Measurements from ENCODE around the gene ICAM3.
A peak's percentile ranks its signal among the peaks of the same experiment; 100 is the strongest.
"Not testable (repeated sequence)": the region's sequence is repeated elsewhere in the genome, so short reads cannot be mapped to it uniquely, and the experiment has no call there.

ICAM3 gene

DNA sequence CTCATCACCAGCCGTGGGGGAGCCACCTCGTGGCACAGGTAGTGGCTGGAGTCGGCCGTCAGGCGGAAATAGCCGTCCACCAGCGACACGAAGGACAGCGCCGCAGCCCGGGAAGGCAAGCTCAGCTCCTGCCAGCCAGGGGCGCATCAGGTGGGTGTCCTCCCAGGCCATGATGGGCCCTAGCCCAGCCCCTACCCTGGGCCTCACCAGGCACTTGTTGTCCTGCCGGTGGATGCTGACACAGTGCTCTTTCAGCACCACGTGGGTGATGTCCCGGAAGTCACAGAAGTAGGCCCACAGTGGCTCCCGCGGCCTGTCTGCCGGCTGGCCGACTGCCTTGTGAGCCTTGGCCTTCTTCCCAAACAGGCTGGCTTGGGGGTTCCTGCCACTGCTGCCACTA lies 25.2 kb upstream of the ICAM3 start:
- Mint-ChIP-seq H3K36me3 (peaks cover 48% of the 10 kb centered on the region), H3K4me1 (peaks cover 2% of the 10 kb centered on the region), H3K27me3 (no peaks in the 10 kb centered on the region), H3K4me3 (no peak overlapping the region), H3K9me3 (no peaks in the 10 kb centered on the region), H3K27ac (no peak overlapping the region)
- no peak for DNase-seq
- CTCF ChIA-PET: no interaction called here

DNA sequence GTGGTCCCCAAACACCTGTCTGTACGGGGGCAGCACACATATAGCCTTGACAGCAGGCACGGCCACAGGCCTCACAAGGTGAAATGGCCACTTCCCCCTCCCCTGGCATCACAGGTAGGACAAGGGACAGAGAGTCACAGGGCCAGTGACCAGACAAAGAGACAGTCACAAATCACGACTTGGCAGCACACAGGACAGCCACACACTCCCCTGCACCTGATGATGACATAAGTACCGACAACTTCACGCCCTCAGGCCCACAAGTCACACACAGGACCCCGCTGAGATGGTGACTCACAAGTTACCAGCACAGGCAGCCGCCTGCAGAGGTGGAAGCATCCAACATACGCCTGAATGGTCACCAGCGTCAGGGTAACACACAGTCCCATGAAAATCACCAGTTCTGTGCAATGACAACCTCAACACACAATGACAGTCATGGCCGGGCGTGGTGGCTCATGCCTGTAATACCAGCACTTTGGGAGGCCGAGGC lies 24.4 kb upstream of the ICAM3 start:
- H3K9me3 Mint-ChIP-seq: no peaks in the 10 kb centered on the region
- H3K4me1 Mint-ChIP-seq: no peaks in the 10 kb centered on the region
- no peak for DNase-seq
- CTCF ChIA-PET: no interaction called here
- peaks cover 44% of the 10 kb centered on the region for H3K36me3 Mint-ChIP-seq
- H3K27ac Mint-ChIP-seq: no peak overlapping the region
- H3K27me3 Mint-ChIP-seq: no peaks in the 10 kb centered on the region
- H3K4me3 Mint-ChIP-seq: no peak overlapping the region

DNA sequence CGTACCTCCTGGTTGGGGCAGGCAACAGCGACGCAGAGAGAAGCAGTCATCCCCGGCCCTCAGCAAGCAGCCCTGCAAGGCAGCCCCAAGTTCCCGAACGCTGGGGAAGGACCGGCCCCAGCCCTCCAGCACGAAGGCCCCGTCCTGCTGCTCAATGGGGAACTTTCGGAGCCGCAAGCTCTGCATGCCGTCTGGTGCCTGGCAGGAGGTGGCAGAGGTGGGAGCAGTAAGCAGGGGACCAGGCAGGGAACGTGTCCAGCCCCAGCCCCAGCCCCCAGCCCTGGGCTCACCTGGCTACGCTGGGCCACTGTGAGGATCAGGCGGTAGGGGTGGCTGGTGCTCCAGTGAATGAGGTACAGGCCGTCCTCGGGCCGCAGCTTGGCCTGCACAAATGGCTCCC lies 22.8 kb upstream of the ICAM3 start:
- CTCF ChIA-PET: no interaction called here
- Mint-ChIP-seq H3K27ac (no peak overlapping the region), H3K4me1 (no peaks in the 10 kb centered on the region), H3K9me3 (no peaks in the 10 kb centered on the region), H3K27me3 (no peaks in the 10 kb centered on the region), H3K4me3 (no peak overlapping the region), H3K36me3 (peaks cover 40% of the 10 kb centered on the region)
- no peak for DNase-seq

DNA sequence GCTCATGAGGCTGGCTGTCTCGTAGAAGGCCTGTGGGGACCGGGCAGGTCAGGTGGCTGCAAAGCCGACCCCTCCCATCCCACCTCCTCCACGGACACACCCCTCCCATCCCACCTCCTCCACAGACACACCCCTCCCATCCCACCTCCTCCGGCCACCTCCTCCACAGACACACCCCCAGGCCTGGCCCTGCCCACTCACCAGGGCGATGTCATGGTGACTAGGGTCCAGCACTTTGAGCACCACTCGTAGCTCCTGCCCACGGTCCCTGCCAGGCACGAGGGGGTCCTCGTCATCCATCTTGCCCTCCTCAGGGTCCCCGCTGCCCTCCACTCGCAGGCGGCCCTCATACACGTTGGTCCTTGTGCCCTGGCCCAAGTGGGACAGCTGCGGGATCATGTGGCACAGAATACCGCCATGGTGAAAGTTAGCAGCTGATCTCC lies 22.2 kb upstream of the ICAM3 start:
- Mint-ChIP-seq H3K9me3 (no peaks in the 10 kb centered on the region), H3K36me3 (peaks cover 40% of the 10 kb centered on the region), H3K4me1 (no peaks in the 10 kb centered on the region), H3K4me3 (no peak overlapping the region), H3K27me3 (no peaks in the 10 kb centered on the region), H3K27ac (no peak overlapping the region)
- CTCF ChIA-PET: no interaction called here
- no peak for DNase-seq

DNA sequence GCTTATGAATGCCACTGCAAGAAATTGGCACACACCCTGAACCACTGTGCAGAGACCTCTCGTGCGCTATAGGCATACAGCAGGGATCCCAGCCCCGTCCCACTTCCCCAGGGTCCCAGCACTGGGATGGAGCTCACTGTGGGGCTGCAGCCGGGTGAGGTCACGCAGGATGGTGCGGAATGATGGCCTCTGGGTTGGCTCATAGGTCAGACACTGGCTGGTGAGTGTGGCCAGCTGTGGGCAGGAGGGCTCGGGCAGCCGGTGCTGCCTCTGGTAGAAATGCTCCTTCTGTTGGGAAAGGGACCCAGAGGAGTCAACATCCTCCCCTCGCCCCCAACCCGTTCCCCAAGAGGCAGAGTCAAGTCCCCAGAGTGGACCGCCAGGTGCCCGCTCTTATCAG lies 17.0 kb upstream of the ICAM3 start:
- no peak overlapping the region for H3K4me3 Mint-ChIP-seq
- H3K27ac Mint-ChIP-seq: peak overlapping the region; percentile 45
- peaks cover 47% of the 10 kb centered on the region for H3K36me3 Mint-ChIP-seq
- H3K4me1 Mint-ChIP-seq: no peaks in the 10 kb centered on the region
- no peaks in the 10 kb centered on the region for H3K27me3 Mint-ChIP-seq
- DNase-seq: no peak
- no peaks in the 10 kb centered on the region for H3K9me3 Mint-ChIP-seq
- CTCF ChIA-PET: interaction anchor here (1.0 kb wide), 1 partner anchor 32 kb away, joined by 3 read pairs; no protein-coding TSS in a partner anchor

DNA sequence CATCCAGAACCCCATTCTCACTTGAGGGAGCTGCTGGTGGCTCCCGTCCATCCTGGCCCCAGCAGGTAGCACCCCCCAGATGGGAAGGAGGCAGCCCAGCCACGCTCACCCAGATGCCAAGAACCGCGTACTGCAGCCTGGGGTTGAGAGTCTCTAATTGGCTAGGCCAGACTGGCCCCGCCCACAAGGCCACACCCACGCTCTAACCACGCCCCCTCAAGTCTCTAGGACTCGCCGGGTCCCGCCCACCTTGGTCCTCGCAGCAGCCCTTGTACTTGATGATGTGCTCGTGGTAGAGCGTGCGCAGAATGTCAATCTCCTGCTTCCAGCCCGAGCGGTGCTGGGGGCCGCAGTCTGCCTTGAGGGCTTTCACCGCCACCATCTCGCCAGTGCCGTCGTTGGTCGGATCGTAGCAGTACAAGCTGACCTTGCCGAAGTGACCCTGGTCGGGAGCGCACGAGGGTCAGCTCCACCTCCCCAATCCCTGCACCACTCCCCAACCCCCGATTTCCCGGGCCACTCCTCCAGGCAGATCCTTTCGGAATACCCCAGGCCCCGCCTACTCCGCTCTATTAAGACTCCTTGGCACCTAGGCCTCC lies 14.5 kb upstream of the ICAM3 start:
- H3K27me3 Mint-ChIP-seq: no peaks in the 10 kb centered on the region
- H3K4me3 Mint-ChIP-seq: no peak overlapping the region
- peak; percentile 55 for DNase-seq
- no peak overlapping the region for H3K27ac Mint-ChIP-seq
- H3K9me3 Mint-ChIP-seq: no peaks in the 10 kb centered on the region
- no peaks in the 10 kb centered on the region for H3K4me1 Mint-ChIP-seq
- peaks cover 37% of the 10 kb centered on the region for H3K36me3 Mint-ChIP-seq
- CTCF ChIA-PET: no interaction called here

DNA sequence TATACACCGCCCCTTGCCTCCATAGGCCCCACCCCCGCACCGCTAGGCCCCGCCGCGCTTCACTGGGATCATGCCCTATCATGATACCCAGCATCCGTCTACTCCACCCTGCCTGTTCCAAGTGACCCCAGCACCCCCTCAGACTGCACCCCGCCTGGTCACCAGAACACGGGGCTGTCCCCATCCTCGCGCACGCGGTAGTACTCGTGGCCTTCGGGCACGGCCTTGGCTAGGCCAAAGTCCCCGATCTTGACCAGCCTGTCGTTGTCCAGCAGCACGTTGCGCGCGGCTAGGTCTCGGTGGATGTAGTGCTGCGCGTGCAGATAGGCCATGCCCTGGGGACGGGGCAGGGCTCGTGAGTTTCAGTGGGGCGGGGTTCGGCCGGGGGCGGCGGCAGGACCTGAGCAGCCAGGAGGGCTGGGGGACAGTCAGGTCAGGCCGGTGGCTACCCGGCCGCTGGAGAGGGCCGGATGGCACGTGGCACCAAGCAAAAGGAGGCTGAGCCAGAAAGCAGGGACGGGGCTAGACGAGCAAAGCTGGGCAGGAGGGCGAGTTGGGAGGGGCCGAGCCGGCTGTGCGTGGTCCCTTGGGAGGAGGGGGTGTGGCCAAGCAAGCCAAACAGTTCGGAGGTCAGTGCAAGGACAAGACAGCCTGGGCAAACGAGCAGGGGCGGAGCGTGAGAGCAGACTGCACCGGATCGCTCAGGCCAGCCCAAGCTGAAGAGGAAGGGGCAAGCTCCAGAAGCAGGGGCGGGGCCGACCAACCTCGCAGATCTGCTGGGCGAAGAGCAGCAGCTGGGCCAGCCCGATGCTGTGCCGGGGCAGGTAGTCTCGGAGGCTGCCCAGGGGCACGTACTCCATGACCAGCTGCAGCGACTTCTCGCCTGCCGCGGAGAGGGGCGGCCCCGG lies 13.6 kb upstream of the ICAM3 start:
- Mint-ChIP-seq H3K36me3 (peaks cover 37% of the 10 kb centered on the region), H3K27ac (no peak overlapping the region), H3K4me1 (no peaks in the 10 kb centered on the region), H3K27me3 (no peaks in the 10 kb centered on the region), H3K9me3 (no peaks in the 10 kb centered on the region), H3K4me3 (no peak overlapping the region)
- CTCF ChIA-PET: no interaction called here
- DNase-seq: no peak

DNA sequence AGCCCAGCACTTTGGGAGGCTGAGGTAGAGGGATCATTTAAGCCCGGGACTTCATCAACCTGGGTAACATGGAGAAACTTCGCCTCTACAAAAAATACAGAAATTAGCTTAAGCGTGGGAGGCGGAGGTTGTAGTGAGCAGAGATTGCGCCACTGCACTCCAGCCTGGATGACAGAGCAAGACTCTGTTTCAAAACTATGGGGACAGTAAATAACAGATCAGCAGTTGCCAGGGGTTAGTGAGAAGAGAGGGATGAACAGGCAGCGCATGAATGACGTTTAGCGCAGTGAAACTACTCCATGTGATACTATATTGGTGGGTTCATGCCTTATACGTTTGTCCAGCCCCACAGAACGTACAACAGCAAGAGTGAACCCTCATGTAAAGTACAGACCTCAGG lies 7.1 kb upstream of the ICAM3 start:
- CTCF ChIA-PET: no interaction called here
- no peaks in the 10 kb centered on the region for H3K9me3 Mint-ChIP-seq
- H3K27me3 Mint-ChIP-seq: no peaks in the 10 kb centered on the region
- no peak overlapping the region for H3K27ac Mint-ChIP-seq
- no peak overlapping the region for H3K4me3 Mint-ChIP-seq
- no peaks in the 10 kb centered on the region for H3K4me1 Mint-ChIP-seq
- no peak for DNase-seq
- peaks cover 5% of the 10 kb centered on the region for H3K36me3 Mint-ChIP-seq

DNA sequence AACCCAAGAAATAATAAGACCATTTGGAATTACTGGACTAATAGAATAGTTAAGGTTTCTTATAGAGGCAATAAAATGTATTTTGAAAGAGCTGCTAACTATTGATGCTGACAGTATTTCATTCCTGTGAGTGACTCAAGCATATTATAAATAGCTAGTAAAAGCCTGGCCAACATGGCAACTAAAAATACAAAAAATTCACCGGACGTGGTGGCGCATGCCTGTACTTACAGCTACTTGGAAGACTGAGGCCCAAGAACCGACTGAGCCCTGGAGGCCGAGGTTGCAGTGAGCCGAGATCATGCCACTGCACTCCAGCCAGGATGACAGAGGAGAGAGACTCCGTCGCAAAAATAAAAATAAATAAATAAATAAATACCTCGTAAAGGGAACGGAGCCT lies 5.4 kb upstream of the ICAM3 start:
- no peak for DNase-seq
- Mint-ChIP-seq H3K4me1 (peaks cover 9% of the 10 kb centered on the region), H3K4me3 (no peak overlapping the region), H3K27me3 (no peaks in the 10 kb centered on the region), H3K27ac (no peak overlapping the region), H3K9me3 (no peaks in the 10 kb centered on the region), H3K36me3 (no peaks in the 10 kb centered on the region)
- CTCF ChIA-PET: interaction anchor here (0.6 to 1.4 kb wide), 2 partner anchors 12 to 24 kb away, joined by 3 read pairs; partner anchors contain the start of gene RAVER1

DNA sequence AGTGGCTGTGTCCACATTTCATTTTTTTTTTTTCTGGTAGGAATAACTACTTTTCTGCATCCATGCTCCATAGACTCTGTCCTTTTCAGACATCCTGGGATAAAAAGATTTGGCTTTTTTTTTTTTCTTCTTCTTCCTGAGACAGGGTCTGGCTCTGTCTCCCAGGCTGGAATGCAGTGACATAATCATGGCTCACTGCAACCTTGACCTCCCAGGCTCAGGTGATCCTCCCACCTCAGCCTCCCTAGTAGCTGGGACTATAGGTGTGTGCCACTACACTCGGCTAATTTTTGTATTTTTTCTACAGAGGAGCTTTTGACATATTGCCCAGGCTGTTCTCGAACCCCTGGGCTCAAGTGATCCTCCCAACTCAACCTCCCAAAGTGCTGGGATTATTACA lies 4.1 kb upstream of the ICAM3 start:
- Mint-ChIP-seq H3K4me1 (peaks cover 22% of the 10 kb centered on the region), H3K36me3 (peaks cover 6% of the 10 kb centered on the region), H3K27me3 (no peaks in the 10 kb centered on the region), H3K27ac (no peak overlapping the region), H3K9me3 (no peaks in the 10 kb centered on the region), H3K4me3 (no peak overlapping the region)
- no peak for DNase-seq
- CTCF ChIA-PET: interaction anchor here (0.6 kb wide), 1 partner anchor 73 kb away, joined by 3 read pairs; the partner anchor contains the start of gene ICAM1

DNA sequence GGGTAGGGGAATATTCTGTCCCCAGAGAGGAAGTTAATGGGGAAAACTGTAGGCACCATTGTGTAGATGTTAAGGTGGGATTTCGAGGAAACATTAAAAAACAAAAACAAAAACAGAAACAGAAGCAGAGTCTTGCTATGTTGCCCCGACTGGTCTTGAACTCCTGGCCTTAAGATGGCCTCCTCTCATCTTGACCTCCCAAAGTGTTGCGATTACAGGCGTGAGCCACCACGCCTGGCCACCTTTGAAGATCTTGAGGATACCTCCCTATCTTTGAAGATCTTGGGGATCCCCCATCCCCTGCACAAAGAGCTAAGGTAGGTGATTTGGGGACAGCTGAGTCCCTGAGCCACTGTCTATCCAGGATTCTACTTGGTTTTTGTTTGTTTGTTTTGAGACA lies 553 bp upstream of the ICAM3 start:
- Mint-ChIP-seq H3K4me1 (peaks cover 39% of the 10 kb centered on the region), H3K27me3 (no peaks in the 10 kb centered on the region), H3K9me3 (no peaks in the 10 kb centered on the region), H3K36me3 (peaks cover 19% of the 10 kb centered on the region), H3K27ac (peak overlapping the region; percentile 91), H3K4me3 (peak overlapping the region; percentile 98)
- no peak for DNase-seq
- CTCF ChIA-PET: interaction anchor here (0.5 to 0.8 kb wide), 2 partner anchors 9 to 42 kb away, joined by 3 read pairs; no protein-coding TSS in a partner anchor

DNA sequence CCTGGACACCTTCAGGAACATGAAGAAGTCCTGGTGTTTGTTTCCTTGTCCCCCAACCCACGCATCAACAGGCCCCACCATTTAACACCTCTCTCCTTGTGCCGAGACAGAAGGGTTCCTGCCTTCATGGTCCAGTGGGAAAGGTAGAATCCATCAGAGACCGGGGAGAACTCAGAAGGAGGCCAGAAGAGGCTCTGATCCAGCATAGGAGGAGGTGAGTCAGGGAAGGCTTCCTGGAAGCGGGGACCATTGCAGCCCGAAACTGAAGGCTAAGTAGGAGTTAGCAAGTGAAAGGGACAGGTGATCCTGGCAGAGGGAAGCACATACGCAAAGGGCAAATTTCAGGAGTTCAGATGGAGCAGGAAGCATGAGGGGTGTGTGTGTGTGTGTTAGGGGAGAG lies 484 bp downstream of the ICAM3 start:
- Mint-ChIP-seq H3K27me3 (no peaks in the 10 kb centered on the region), H3K9me3 (no peaks in the 10 kb centered on the region), H3K4me1 (peaks cover 48% of the 10 kb centered on the region), H3K27ac (peak overlapping the region; percentile 91), H3K36me3 (peaks cover 27% of the 10 kb centered on the region), H3K4me3 (peak overlapping the region; percentile 98)
- DNase-seq: no peak
- CTCF ChIA-PET: no interaction called here

DNA sequence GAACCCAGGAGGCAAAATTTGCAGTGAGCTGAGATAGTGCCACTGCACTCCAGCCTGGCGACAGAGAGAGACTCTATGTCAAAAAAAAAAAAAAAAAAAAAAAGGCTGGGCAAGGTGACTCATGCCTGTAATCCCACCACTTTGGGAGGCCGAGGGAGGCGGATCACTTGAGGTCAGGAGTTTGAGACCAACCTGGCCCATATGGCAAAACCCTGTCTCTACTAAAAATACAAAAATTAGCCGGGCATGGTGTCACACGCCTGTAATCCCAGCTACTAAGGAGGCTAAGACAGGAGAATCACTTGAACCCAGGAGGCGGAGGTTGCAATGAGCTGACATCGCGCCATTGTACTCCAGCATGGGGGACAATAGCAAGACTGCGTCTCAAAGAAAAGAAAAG lies 2.7 kb downstream of the ICAM3 start:
- H3K4me3 Mint-ChIP-seq, H3K9me3 Mint-ChIP-seq, DNase-seq, H3K27ac Mint-ChIP-seq, H3K27me3 Mint-ChIP-seq: not testable (repeated sequence)
- H3K4me1 Mint-ChIP-seq: peaks cover 68% of the 10 kb centered on the region
- peaks cover 43% of the 10 kb centered on the region for H3K36me3 Mint-ChIP-seq
- CTCF ChIA-PET: interaction anchor here (1.1 kb wide), 1 partner anchor 22 kb away, joined by 3 read pairs; no protein-coding TSS in a partner anchor

DNA sequence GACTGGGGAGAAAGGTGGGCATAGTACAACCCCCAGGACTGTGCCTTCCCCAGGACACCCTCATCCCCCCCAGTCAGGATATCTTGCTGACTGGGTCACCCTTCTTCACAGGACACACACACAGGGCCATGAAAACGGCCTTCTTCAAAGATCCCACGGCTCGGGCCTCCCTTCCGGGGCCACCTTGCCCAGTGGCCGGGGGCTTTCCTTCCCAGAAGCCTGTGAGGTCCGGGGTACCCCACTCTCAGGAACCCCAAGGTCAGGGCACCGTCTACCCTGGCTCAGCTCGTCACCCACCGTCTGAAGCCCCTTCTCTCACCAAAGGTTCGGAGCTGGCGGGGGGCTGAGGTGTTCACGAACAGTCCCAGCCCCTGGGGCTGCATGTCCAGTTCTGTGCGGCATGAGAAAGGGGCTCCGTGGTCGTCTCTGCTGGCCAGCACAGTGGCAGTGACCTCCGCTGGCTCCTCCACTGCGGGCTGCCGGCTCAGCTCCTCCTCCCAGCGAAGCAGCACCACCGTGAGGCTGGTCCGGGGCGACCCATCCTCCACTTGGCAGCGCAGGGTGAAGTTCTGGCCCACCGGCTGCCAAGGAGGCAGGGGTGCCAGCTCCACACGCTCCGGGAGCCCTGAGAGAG lies 4.0 kb downstream of the ICAM3 start:
- CTCF ChIA-PET: no interaction called here
- no peaks in the 10 kb centered on the region for H3K9me3 Mint-ChIP-seq
- H3K36me3 Mint-ChIP-seq: peaks cover 43% of the 10 kb centered on the region
- H3K4me3 Mint-ChIP-seq: no peak overlapping the region
- DNase-seq: no peak
- peaks cover 65% of the 10 kb centered on the region for H3K4me1 Mint-ChIP-seq
- H3K27ac Mint-ChIP-seq: no peak overlapping the region
- no peaks in the 10 kb centered on the region for H3K27me3 Mint-ChIP-seq
